ENCODE results near the gene ALOX5AP.

DNA sequence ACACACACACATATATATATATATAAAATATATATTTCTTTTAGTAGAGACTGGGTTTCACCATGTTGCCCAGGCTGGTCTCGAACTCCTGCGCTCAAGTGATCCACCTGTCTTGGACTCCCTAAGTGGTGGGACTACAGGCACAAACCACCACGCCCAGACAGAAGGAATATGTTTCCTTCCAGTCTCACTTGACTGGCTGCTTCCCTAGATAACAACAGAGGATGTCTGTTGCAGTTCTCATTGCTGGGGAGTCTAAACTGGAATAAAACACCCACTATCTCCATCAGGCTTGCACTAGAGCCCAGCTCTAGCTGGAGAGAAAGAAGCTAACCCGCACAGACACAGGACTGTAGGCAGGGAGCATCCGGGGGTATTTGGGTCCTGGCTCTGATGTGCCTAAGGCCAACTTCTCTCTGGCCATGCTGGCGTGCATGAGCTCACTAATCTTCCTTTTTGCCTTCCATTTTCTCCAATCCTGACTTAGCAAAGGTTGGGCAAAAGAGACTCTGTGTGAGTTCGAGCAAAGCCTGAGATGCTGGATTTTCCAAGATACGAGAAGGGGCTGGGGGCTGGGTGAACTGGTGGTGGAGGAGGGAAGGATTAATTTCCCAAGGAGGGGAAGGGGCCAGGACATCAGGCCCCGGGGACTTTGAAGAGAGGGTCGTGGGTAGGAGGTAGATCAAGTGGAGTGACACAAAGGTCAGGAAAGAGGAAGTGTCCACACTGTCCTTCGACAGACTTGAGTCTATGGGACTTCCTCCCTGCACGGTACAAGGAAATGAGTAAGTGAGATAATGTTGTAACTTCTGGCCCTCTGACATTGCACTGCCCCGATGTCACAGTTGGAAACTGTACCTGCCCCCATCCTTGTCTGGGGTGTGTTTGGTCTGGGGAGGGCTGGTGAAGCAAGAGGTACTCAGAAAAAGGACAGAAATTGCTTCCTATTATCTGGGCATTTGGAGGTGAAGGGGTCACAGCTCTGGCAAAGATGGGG lies 22.5 kb upstream of the ALOX5AP start:
- TF ChIP-seq, protein P1, sequence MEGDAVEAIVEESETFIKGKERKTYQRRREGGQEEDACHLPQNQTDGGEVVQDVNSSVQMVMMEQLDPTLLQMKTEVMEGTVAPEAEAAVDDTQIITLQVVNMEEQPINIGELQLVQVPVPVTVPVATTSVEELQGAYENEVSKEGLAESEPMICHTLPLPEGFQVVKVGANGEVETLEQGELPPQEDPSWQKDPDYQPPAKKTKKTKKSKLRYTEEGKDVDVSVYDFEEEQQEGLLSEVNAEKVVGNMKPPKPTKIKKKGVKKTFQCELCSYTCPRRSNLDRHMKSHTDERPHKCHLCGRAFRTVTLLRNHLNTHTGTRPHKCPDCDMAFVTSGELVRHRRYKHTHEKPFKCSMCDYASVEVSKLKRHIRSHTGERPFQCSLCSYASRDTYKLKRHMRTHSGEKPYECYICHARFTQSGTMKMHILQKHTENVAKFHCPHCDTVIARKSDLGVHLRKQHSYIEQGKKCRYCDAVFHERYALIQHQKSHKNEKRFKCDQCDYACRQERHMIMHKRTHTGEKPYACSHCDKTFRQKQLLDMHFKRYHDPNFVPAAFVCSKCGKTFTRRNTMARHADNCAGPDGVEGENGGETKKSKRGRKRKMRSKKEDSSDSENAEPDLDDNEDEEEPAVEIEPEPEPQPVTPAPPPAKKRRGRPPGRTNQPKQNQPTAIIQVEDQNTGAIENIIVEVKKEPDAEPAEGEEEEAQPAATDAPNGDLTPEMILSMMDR (IDR thresholded peaks at IDR 0.05; ENCODE audit: borderline replicate concordance, extremely low read depth, low read length, poor library complexity, severe bottlenecking) = no peak
- no peak for TF ChIP-seq EZH2 (IDR thresholded peaks at IDR 0.05; ENCODE audit: borderline replicate concordance, low read depth, low read length, severe bottlenecking)
